ENCODE data around the gene NUP37. TPM values are rescaled to one million over a fixed set of nuclear protein-coding genes. Genes with fewer than 3 reads are reported as not detected.

The NUP37 gene
- total RNA-seq, 4 donors from 2014 or later: 15.2 to 27.7 (median 19.0) TPM

GRCh38 chr12:102118874-102119273 is 1.0 kb downstream of the NUP37 start:
- ATAC-seq: no peak
- no peak for TF ChIP-seq POLR2A (IDR thresholded peaks at IDR 0.05)
- no peak for TF ChIP-seq POLR2AphosphoS5 (IDR thresholded peaks at IDR 0.05)
- no peak for TF ChIP-seq CTCF (IDR thresholded peaks at IDR 0.05)
- no peak for TF ChIP-seq EP300 (IDR thresholded peaks at IDR 0.05)
- H3K9me3 ChIP-seq: no peaks in the 10 kb centered on the region
- WGBS, 2 donors (ENCODE audit: low coverage in 1 of 2): 40 to 56% methylated on average over 2 of the region's 2 CpGs
- peak overlapping the region; percentile 67 to 97 for H3K4me3 ChIP-seq
- no peaks in the 10 kb centered on the region for H3K27me3 ChIP-seq
- peaks cover 2 to 25% (median 6%) of the 10 kb centered on the region in 3 donors for H3K4me1 ChIP-seq
- H3K36me3 ChIP-seq: peaks cover 0 to 33% of the 10 kb centered on the region in 2 donors
- H3K27ac ChIP-seq: peak overlapping the region in 2 of 4 donors; percentile 87 to 88

DNA sequence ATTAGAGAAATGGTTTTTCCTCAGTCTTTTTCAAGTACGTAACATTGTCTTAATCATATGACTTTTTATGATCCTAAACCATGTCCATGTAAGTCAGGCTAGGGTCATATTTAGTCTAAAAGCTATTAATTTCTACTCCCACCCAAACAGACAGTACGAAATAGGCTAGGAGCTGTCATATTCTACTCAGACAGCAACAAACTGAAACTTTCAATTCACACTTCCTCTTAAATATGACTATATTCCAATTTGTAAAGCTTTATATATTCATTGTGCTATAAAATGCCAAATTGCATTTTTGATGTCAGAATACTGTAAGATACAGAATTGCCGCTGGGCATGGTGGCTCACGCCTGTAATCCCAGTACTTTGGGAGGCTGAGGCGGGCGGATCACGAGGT is 3.5 kb downstream of the NUP37 start:
- H3K9me3 ChIP-seq: no peaks in the 10 kb centered on the region
- peaks cover 0 to 41% of the 10 kb centered on the region in 2 donors for H3K36me3 ChIP-seq
- H3K27me3 ChIP-seq: no peaks in the 10 kb centered on the region
- TF ChIP-seq POLR2A (IDR thresholded peaks at IDR 0.05) (no peak), EP300 (IDR thresholded peaks at IDR 0.05) (no peak), CTCF (IDR thresholded peaks at IDR 0.05) (no peak), POLR2AphosphoS5 (IDR thresholded peaks at IDR 0.05) (no peak)
- H3K4me3 ChIP-seq: no peak overlapping the region
- 83 to 92% methylated on average over 2 to 7 of the region's 7 CpGs for WGBS, 2 donors (ENCODE audit: low coverage in 1 of 2)
- ATAC-seq: no peak
- peaks cover 2 to 25% (median 6%) of the 10 kb centered on the region in 3 donors for H3K4me1 ChIP-seq
- H3K27ac ChIP-seq: no peak overlapping the region

DNA sequence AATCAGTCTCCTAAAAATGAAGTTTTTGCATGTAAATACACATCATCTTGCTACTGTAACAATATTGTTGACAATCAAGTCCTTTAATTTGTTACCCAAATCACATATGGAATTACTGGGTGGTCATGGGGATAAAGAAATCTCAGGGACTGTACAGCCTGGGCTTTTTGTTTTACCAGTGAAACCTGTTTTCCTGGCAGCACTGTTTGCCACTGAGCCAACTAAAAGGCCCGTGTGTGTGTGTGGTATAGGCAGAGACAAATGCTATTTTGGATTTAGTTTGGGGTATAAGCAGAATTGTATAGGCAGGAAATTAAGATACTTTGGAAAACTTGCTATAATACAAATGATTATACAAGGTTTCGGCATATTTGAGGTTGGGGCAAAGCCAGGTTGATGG is 5.7 kb downstream of the NUP37 start:
- no peak overlapping the region for H3K4me3 ChIP-seq
- peaks cover 2 to 11% (median 5%) of the 10 kb centered on the region in 3 donors for H3K4me1 ChIP-seq
- no peak for ATAC-seq
- H3K9me3 ChIP-seq: no peaks in the 10 kb centered on the region
- 63% methylated on average over 2 of the region's 2 CpGs; no CpG with 5 or more reads in 1 of the 2 donors for WGBS, 2 donors (ENCODE audit: low coverage in 1 of 2)
- no peaks in the 10 kb centered on the region for H3K27me3 ChIP-seq
- peaks cover 0 to 61% of the 10 kb centered on the region in 2 donors for H3K36me3 ChIP-seq
- no peak overlapping the region for H3K27ac ChIP-seq
- no peak for TF ChIP-seq CTCF (IDR thresholded peaks at IDR 0.05)
- TF ChIP-seq POLR2AphosphoS5 (IDR thresholded peaks at IDR 0.05): no peak
- no peak for TF ChIP-seq EP300 (IDR thresholded peaks at IDR 0.05)

- no peaks in the 10 kb centered on the region for H3K27me3 ChIP-seq
- TF ChIP-seq POLR2A (IDR thresholded peaks at IDR 0.05) (no peak), POLR2AphosphoS5 (IDR thresholded peaks at IDR 0.05) (no peak), EP300 (IDR thresholded peaks at IDR 0.05) (no peak), CTCF (IDR thresholded peaks at IDR 0.05) (no peak)
- no peak overlapping the region for H3K27ac ChIP-seq
- no peaks in the 10 kb centered on the region for H3K9me3 ChIP-seq
- H3K4me1 ChIP-seq: no peaks in the 10 kb centered on the region
- no peak overlapping the region for H3K4me3 ChIP-seq
- ATAC-seq: no peak
- H3K36me3 ChIP-seq: peaks cover 0 to 70% of the 10 kb centered on the region in 2 donors
Observed at GRCh38 chr12:102110782-102111181, 9.1 kb downstream of the NUP37 start.

DNA sequence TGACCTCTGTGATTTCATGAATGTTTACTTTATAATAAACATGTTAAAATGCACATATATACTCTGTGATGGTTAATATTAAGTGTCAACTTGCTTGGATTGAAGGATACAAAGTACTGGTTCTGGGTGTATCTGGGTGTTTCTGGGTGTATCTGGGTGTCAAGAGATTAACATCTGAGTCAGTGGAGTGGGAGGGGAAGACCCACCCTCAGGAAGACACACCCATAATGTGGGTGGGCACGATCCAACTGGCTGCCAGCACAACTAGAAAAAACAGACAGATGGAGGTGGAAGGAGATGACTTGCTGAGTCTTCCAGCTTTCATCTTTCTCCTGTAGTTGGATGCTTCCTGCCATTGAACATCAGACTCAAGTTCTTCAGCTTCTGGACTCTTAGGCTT is 11.9 kb downstream of the NUP37 start:
- no peak for TF ChIP-seq POLR2A (IDR thresholded peaks at IDR 0.05)
- TF ChIP-seq EP300 (IDR thresholded peaks at IDR 0.05): no peak
- TF ChIP-seq POLR2AphosphoS5 (IDR thresholded peaks at IDR 0.05): no peak
- no peak for TF ChIP-seq CTCF (IDR thresholded peaks at IDR 0.05)
- 83% methylated on average over 1 of the region's 1 CpG for WGBS, 2 donors (ENCODE audit: low coverage in 1 of 2)

More for the DNA sequence above, 11.9 kb downstream of the NUP37 start:
- no peak for ATAC-seq
- Histone ChIP-seq H3K4me1 (no peaks in the 10 kb centered on the region), H3K27me3 (no peaks in the 10 kb centered on the region), H3K4me3 (no peak overlapping the region), H3K36me3 (peaks cover 0 to 83% of the 10 kb centered on the region in 2 donors), H3K27ac (no peak overlapping the region), H3K9me3 (no peaks in the 10 kb centered on the region)
